KMS-11 (cell line): Measurements from ENCODE around the gene TCAP.

Experiments
- H2AFZ ChIP-seq: fragments of 200-600 bp; sonication (generic); 2 replicates; pipeline ENCODE4 v1.6.1; 2016; ENCODE audit warnings: antibody characterized with exemption, mixed run types, low read depth
- H3K27ac ChIP-seq: fragments of 200-600 bp; sonication (generic); 2 replicates; pipeline ENCODE4 v1.6.1; 2016; ENCODE audit warnings: mild to moderate bottlenecking, mixed run types
- H3K27me3 ChIP-seq: fragments of 200-600 bp; sonication (generic); 2 replicates; pipeline ENCODE4 v1.6.1; 2017; ENCODE audit warnings: mild to moderate bottlenecking, low read depth, mixed run types, moderate library complexity; ENCODE audit not compliant: insufficient read depth
- H3K36me3 ChIP-seq: fragments of 200-600 bp; sonication (generic); 2 replicates; pipeline ENCODE4 v1.6.1; 2017; ENCODE audit warnings: mild to moderate bottlenecking, mixed run types; ENCODE audit not compliant: insufficient read depth
- H3K4me1 ChIP-seq: fragments of 200-600 bp; sonication (generic); 2 replicates; pipeline ENCODE4 v1.6.1; 2016; ENCODE audit warnings: mild to moderate bottlenecking, low read depth, mixed run types; ENCODE audit not compliant: poor library complexity, severe bottlenecking
- H3K4me2 ChIP-seq: fragments of 200-600 bp; sonication (generic); 2 replicates; pipeline ENCODE4 v1.7.0; 2016; ENCODE audit warnings: mild to moderate bottlenecking, mixed run types
- H3K4me3 ChIP-seq: fragments of 200-600 bp; sonication (generic); IDR thresholded peaks from 2 replicates; pipeline ENCODE4 v1.6.1; 2017; ENCODE audit warnings: low read depth, low read length, mixed read lengths; ENCODE audit not compliant: insufficient read depth
- H3K79me2 ChIP-seq: fragments of 200-600 bp; sonication (generic); 2 replicates; pipeline ENCODE4 v1.6.1; 2016; ENCODE audit warnings: low read depth, mixed run types; ENCODE audit not compliant: insufficient read depth
- H3K9ac ChIP-seq: fragments of 200-600 bp; sonication (generic); 2 replicates; pipeline ENCODE4 v1.6.1; 2016; ENCODE audit warnings: mild to moderate bottlenecking, mixed run types
- H4K20me1 ChIP-seq: fragments of 200-600 bp; sonication (generic); 2 replicates; pipeline ENCODE4 v1.6.1; 2016; ENCODE audit warnings: mild to moderate bottlenecking, mixed run types; ENCODE audit not compliant: insufficient read depth
- CTCF ChIP-seq: fragments of 200-600 bp; sonication (generic); conservative IDR thresholded peaks from 2 replicates; pipeline ENCODE4 v1.6.1; 2017; ENCODE audit warnings: low read depth, mild to moderate bottlenecking, antibody characterized with exemption, low read length, moderate library complexity, mixed read lengths

Gene TCAP

GRCh38 chr17:39626171-39627046, 38.7 kb upstream of the TCAP start, which contains the start of gene PPP1R1B:
PPP1R1B (plus strand) TSS chr17:39626952; CDS start chr17:39627393, 441 bp downstream.
- Histone ChIP-seq H3K9ac (no peak within 1 kb of the TSS), H3K79me2 (no peaks in the 10 kb centered on the region), H3K36me3 (no peaks in the 10 kb centered on the region), H3K4me3 (no peak within 1 kb of the TSS), H3K4me2 (no peak within 1 kb of the TSS), H3K27me3 (peaks cover 8% of the 10 kb centered on the region; the same call in 1 of the 2 replicates), H2AFZ (no peak within 1 kb of the TSS), H4K20me1 (no peaks in the 10 kb centered on the region), H3K4me1 (peaks cover 20% of the 10 kb centered on the region), H3K27ac (no peak within 1 kb of the TSS)
- no peak for TF ChIP-seq CTCF

GRCh38 chr17:39627047-39627711, 38.0 kb upstream of the TCAP start:
- Histone ChIP-seq H3K79me2 (no peaks in the 10 kb centered on the region), H3K36me3 (no peaks in the 10 kb centered on the region), H3K4me3 (no peak overlapping the region), H3K27ac (no peak overlapping the region), H3K9ac (no peak overlapping the region), H3K4me2 (no peak overlapping the region), H2AFZ (no peak overlapping the region), H4K20me1 (no peaks in the 10 kb centered on the region), H3K27me3 (peaks cover 8% of the 10 kb centered on the region; the same call in 1 of the 2 replicates), H3K4me1 (peaks cover 19% of the 10 kb centered on the region)
- no peak for TF ChIP-seq CTCF

- no peak overlapping the region for H3K27ac ChIP-seq
- H4K20me1 ChIP-seq: no peaks in the 10 kb centered on the region
- H2AFZ ChIP-seq: no peak overlapping the region
- peaks cover 8% of the 10 kb centered on the region; the same call in 1 of the 2 replicates for H3K27me3 ChIP-seq
- TF ChIP-seq CTCF: no peak
- H3K4me1 ChIP-seq: peaks cover 11% of the 10 kb centered on the region
- H3K4me3 ChIP-seq: no peak overlapping the region
- H3K36me3 ChIP-seq: no peaks in the 10 kb centered on the region
- no peaks in the 10 kb centered on the region for H3K79me2 ChIP-seq
- no peak overlapping the region for H3K9ac ChIP-seq
- H3K4me2 ChIP-seq: no peak overlapping the region
These were observed 37.2 kb upstream of the TCAP start for GRCh38 chr17:39627712-39628516.
